Sigmoid colon (tissue), 7 donors: Measurements from ENCODE around the gene KRT38. TPM values are rescaled to one million over a fixed set of nuclear protein-coding genes. Genes with fewer than 3 reads are reported as not detected.

Source experiments
- DNase-seq: peaks from one replicate; pipeline ENCODE4 v3.0.0-alpha.2; 2019
- H3K27ac ChIP-seq, 4 donors: fragments of 200-600 bp; sonication (generic); one replicate each; pipeline ENCODE4 v1.5.1; 2016 to 2019; ENCODE audit warnings: mild to moderate bottlenecking in 1 of 4
- H3K27me3 ChIP-seq, 3 donors: fragments of 200-600 bp; sonication (generic); one replicate each; pipeline ENCODE4 v1.5.1; 2019; ENCODE audit warnings: mild to moderate bottlenecking in 1 of 3
- H3K36me3 ChIP-seq, 4 donors: fragments of 200-600 bp; sonication (generic); one replicate each; pipeline ENCODE4 v1.5.1; 2016 to 2019
- H3K4me1 ChIP-seq, 4 donors: fragments of 200-600 bp; sonication (generic); one replicate each; pipeline ENCODE4 v1.5.1; 2017 to 2019
- H3K4me3 ChIP-seq, 4 donors: fragments of 200-600 bp; sonication (generic); one replicate each; pipeline ENCODE4 v1.5.1; 2017 to 2019; ENCODE audit warnings: mild to moderate bottlenecking in 2 of 4, moderate library complexity in 1 of 4
- H3K9me3 ChIP-seq, 4 donors: fragments of 200-600 bp in 3 of 4; sonication (generic) in 3 of 4; one replicate each; pipeline versions ENCODE4 v1.5.1 to v1.6.1; 2013 to 2019
- CTCF ChIP-seq, 4 experiments: fragments of 450-650 bp in 3 of 4; fragments of 200-600 bp in 1 of 4; IDR thresholded peaks; one replicate each; pipeline ENCODE4 v1.5.1; 2016 to 2019; ENCODE audit warnings: antibody characterized with exemption in 4 of 4, mild to moderate bottlenecking in 3 of 4, moderate library complexity in 2 of 4
- EP300 ChIP-seq, 4 donors: sonication (generic); formaldehyde crosslinking; IDR thresholded peaks; one replicate each; pipeline ENCODE4 v1.6.1; 2017; ENCODE audit warnings: antibody characterized with exemption in 4 of 4
- POLR2A ChIP-seq, 2 donors: fragments of 450-650 bp; IDR thresholded peaks; one replicate each; pipeline ENCODE4 v1.6.1; 2016; ENCODE audit warnings: antibody characterized with exemption in 2 of 2, mild to moderate bottlenecking in 2 of 2, moderate library complexity in 2 of 2
- POLR2AphosphoS5 ChIP-seq, 4 donors: sonication (generic); formaldehyde crosslinking; IDR thresholded peaks; one replicate each; pipeline ENCODE4 v1.6.1; 2017; ENCODE audit warnings: antibody characterized with exemption in 4 of 4
- WGBS, 2 donors: extraction: QIAGEN DNeasy Blood & Tissue Kit; methylation state at CpG; one replicate each; pipeline ENCODE4 v1.1.7; 2013; 5-methylcytosine and 5-hydroxymethylcytosine counted together
- intact Hi-C: fragments of 100-400 bp; cut with DNase I; formaldehyde crosslinking; loops from one replicate; pipeline ENCODE4 v1.15.1; 2023
- polyA plus RNA-seq, 3 donors: library from polyadenylated mRNA; stranded (reverse); fragments of 200-250 nt; gene quantifications; one replicate each; pipeline ENCODE4 v1.2.3, GENCODE V29; 2013
- total RNA-seq, 4 donors: library from RNA; depleted of rRNA; stranded (reverse); fragments of >200 nt; gene quantifications; one replicate each; pipeline ENCODE4 v1.1.0, GENCODE V29; 2016
- donor health status: healthy with polysubstance abuse.
- donor health status: Bipolar disorder and iron deficiency.
- donor health status: healthy.

Gene KRT38
- total and polyA plus RNA-seq, 7 donors = not detected

DNA sequence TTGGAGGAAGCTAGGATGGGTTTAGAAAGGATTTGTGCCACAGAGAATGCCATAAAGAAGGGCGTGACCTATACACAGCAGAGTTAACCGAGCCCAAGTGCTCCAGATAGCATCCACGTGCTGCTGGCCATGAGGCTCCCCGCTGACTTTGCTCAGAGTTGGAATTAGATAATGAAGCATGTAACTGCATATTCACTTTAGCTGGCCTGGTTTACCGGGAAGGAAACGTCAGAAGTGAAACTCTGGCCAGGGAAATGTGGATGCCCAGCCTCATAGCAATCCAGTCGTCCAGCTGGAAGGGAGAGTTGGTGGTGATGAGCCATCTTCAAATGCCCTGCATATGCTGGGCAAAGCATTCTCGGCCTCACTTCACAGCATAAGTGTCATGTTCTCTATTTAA, 34.1 kb upstream of the KRT38 start:
- Histone ChIP-seq H3K4me1 (no peaks in the 10 kb centered on the region), H3K27ac (no peak overlapping the region), H3K9me3 (peaks cover 0 to 3% (median 0%) of the 10 kb centered on the region in 4 donors), H3K36me3 (no peaks in the 10 kb centered on the region), H3K4me3 (no peak overlapping the region), H3K27me3 (no peaks in the 10 kb centered on the region)
- no peak for DNase-seq
- WGBS, 2 donors = 38 to 71% methylated on average over 8 of the region's 8 CpGs
- intact Hi-C loops = no loop called here
- TF ChIP-seq CTCF (IDR thresholded peaks at IDR 0.05) = no peak
- no peak for TF ChIP-seq POLR2AphosphoS5 (IDR thresholded peaks at IDR 0.05)
- TF ChIP-seq POLR2A (IDR thresholded peaks at IDR 0.05) = no peak
- TF ChIP-seq EP300 (IDR thresholded peaks at IDR 0.05) = no peak

GRCh38 chr17:41468346-41468745, 27.6 kb upstream of the KRT38 start:
- Histone ChIP-seq H3K9me3 (peaks cover 0 to 6% (median 1%) of the 10 kb centered on the region in 4 donors), H3K4me3 (no peak overlapping the region), H3K4me1 (peaks cover 0 to 7% (median 3%) of the 10 kb centered on the region in 4 donors), H3K36me3 (no peaks in the 10 kb centered on the region), H3K27ac (no peak overlapping the region), H3K27me3 (no peaks in the 10 kb centered on the region)
- no peak for DNase-seq
- TF ChIP-seq CTCF (IDR thresholded peaks at IDR 0.05) = no peak
- TF ChIP-seq EP300 (IDR thresholded peaks at IDR 0.05) = no peak
- no peak for TF ChIP-seq POLR2A (IDR thresholded peaks at IDR 0.05)
- no peak for TF ChIP-seq POLR2AphosphoS5 (IDR thresholded peaks at IDR 0.05)
- intact Hi-C loops = no loop called here

GRCh38 chr17:41467561-41467960, 26.8 kb upstream of the KRT38 start:
- intact Hi-C loops = no loop called here
- no peak overlapping the region for H3K27ac ChIP-seq
- DNase-seq = no peak
- 83 to 84% methylated on average over 4 of the region's 4 CpGs for WGBS, 2 donors
- no peaks in the 10 kb centered on the region for H3K36me3 ChIP-seq
- H3K4me1 ChIP-seq = peaks cover 0 to 7% (median 3%) of the 10 kb centered on the region in 4 donors
- no peaks in the 10 kb centered on the region for H3K27me3 ChIP-seq
- no peak for TF ChIP-seq EP300 (IDR thresholded peaks at IDR 0.05)
- no peak for TF ChIP-seq POLR2A (IDR thresholded peaks at IDR 0.05)
- no peak for TF ChIP-seq POLR2AphosphoS5 (IDR thresholded peaks at IDR 0.05)
- no peak for TF ChIP-seq CTCF (IDR thresholded peaks at IDR 0.05)
- H3K9me3 ChIP-seq = peaks cover 0 to 6% (median 1%) of the 10 kb centered on the region in 4 donors
- no peak overlapping the region for H3K4me3 ChIP-seq

DNA sequence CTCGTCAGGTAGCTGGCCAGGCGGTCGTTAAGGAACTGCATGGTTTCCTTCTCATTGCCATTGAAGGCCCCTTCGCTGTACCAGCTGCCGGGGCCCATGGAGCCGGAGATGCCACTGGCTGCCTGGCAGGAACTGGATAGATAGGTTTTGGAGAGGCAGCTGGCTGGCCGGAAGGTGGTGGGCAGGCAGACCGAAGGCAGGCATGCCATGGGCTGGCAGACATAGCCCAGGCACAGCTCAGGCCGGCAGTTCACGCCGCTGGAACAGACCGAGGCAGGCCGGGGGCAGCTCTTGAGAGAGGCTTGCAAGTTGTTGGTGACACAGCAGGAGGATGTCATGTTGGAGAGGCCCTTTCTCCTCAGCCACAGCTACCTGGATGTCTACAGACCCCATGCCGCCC, 26.2 kb upstream of the KRT38 start, which contains the start of gene KRT32:
KRT32 (minus strand) TSS at position 399 of the 400 bp plus-strand sequence; CDS start at position 338, 61 bp downstream.
- no peaks in the 10 kb centered on the region for H3K27me3 ChIP-seq
- no peak within 1 kb of the TSS for H3K27ac ChIP-seq
- H3K4me1 ChIP-seq = peaks cover 0 to 7% (median 3%) of the 10 kb centered on the region in 4 donors
- H3K9me3 ChIP-seq = peaks cover 0 to 6% (median 1%) of the 10 kb centered on the region in 4 donors
- H3K36me3 ChIP-seq = no peaks in the 10 kb centered on the region
- TF ChIP-seq POLR2AphosphoS5 (IDR thresholded peaks at IDR 0.05) = no peak
- no peak for TF ChIP-seq POLR2A (IDR thresholded peaks at IDR 0.05)
- no peak for TF ChIP-seq CTCF (IDR thresholded peaks at IDR 0.05)
- no peak for TF ChIP-seq EP300 (IDR thresholded peaks at IDR 0.05)
- no peak for DNase-seq
- H3K4me3 ChIP-seq = no peak within 1 kb of the TSS
- intact Hi-C loops = no loop called here
- 91% methylated on average over 14 of the region's 14 CpGs for WGBS, 2 donors

DNA sequence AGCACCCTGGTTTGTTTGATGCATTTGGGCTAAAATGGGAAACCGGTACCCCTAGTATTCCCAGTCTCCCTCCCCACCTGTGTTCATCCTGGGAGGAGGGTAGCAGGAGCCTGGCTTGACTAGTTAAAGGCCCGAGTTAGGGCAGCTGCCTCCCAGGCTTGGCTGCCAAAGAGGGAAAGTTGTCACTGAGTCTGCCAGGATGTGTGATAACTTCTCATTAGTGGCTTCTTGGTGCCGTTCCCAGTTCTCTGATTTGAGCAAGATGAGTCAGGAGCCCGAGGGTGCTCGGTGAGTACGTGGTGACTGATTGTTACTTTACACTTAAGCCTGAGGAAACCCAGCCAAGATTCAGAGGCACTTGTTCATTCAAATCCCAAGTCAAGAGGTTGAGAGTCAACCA, 23.9 kb upstream of the KRT38 start:
- no peak for TF ChIP-seq EP300 (IDR thresholded peaks at IDR 0.05)
- TF ChIP-seq POLR2A (IDR thresholded peaks at IDR 0.05) = no peak
- no peak for TF ChIP-seq CTCF (IDR thresholded peaks at IDR 0.05)
- TF ChIP-seq POLR2AphosphoS5 (IDR thresholded peaks at IDR 0.05) = no peak
- Histone ChIP-seq H3K4me1 (peaks cover 0 to 7% (median 3%) of the 10 kb centered on the region in 4 donors), H3K27me3 (peaks cover 0 to 3% (median 0%) of the 10 kb centered on the region in 3 donors), H3K27ac (no peak overlapping the region), H3K36me3 (no peaks in the 10 kb centered on the region), H3K4me3 (no peak overlapping the region), H3K9me3 (peaks cover 0 to 6% (median 0%) of the 10 kb centered on the region in 4 donors)
- no peak for DNase-seq
- intact Hi-C loops = no loop called here
- 63 to 75% methylated on average over 6 of the region's 6 CpGs for WGBS, 2 donors
